GM21360 (cell line): Measurements from ENCODE around the gene NRN1.
"Not testable (repeated sequence)": the region's sequence is repeated elsewhere in the genome, so short reads cannot be mapped to it uniquely, and the experiment has no call there.

Source experiments
- ATAC-seq: cut with Tn5 transposase; IDR thresholded peaks from one replicate; pipeline ENCODE4 v1.9.1; 2021; ENCODE audit warnings: mild to moderate bottlenecking, moderate library complexity; ENCODE audit not compliant: unreplicated experiment

Gene NRN1

DNA sequence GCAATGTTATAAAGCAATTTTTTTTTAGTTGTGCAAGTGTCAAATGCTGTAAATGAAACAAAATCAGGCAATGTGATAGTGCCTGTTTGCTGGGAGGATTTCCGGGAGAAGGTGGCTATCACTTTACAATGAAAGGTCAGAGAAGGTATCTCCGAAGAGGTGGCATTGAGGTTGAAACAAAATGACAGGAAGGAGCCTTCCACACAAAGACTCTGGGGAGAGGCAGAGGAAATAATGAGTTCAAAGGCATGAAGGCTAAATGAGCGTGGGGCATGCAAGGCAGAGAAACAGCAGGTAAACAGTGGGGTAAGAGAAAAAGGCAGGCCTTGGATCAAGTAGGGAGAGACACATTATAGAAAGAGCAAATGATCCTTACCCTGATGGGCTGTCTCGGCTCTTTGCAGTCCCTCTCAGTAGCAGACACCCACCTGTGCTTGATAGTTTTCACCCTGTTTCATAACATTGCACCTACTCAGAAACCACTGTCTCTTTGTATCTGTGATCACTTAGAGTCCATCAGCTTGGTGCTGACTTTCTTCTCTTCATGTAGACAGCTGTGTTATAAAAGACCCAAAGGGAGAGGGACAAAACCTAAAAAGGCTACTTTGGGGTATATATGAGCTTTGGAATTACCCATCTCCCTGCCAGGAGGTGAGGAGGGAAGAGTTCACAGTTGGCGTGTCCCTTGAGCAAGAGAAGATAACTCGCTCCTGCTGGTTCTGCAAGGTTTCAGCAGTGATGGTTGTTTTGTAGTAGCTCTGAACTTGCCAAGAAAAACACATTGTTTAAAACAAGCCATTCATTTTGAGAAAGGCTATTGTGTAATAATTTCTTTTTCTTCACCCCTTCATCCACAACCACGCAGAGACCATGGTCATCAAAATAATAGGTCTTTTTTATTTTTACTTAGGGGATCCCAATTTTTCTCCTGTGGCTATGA is 22.3 kb downstream of the NRN1 start:
- ATAC-seq: no peak

DNA sequence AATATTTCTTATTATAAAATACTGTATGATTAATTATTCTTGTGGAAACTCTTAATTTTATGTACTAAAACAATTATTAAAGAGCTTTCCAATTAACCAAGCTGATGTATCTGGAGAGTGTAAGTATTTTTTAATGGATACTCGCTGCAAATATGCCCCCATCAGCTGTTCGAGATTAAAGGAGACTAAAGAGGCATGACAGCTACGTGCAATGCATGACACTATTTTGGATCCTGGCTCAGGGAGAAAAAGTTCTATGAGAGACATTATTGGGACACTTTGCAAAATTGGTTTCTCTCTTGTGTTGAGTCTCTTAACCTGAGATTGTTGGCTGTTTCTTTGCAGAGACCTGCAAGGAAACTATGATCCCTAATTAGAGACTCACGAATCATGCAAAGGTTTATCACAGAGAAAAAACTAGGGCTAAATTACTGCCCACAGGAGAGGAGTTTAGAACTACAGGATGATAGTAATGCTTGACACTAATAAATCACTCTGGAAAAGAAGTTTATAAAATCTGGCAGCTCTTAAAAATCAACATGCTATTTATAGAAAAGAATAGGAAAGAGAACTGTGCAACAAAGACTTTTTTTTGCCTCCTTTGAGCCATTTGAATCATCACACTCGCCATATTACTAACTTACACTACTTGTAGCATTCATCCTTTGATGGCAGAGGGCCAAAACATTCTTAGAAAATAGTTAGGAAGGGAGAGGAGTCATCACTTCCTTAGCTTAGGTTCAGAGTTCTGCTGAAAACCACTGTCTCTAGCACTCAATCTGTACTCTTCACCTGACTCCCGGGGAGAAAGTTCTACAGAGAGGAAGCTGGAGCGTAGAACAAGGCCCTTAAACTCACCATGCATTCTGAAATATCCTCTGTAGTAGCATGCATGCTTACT is 25.3 kb downstream of the NRN1 start:
- ATAC-seq: no peak

DNA sequence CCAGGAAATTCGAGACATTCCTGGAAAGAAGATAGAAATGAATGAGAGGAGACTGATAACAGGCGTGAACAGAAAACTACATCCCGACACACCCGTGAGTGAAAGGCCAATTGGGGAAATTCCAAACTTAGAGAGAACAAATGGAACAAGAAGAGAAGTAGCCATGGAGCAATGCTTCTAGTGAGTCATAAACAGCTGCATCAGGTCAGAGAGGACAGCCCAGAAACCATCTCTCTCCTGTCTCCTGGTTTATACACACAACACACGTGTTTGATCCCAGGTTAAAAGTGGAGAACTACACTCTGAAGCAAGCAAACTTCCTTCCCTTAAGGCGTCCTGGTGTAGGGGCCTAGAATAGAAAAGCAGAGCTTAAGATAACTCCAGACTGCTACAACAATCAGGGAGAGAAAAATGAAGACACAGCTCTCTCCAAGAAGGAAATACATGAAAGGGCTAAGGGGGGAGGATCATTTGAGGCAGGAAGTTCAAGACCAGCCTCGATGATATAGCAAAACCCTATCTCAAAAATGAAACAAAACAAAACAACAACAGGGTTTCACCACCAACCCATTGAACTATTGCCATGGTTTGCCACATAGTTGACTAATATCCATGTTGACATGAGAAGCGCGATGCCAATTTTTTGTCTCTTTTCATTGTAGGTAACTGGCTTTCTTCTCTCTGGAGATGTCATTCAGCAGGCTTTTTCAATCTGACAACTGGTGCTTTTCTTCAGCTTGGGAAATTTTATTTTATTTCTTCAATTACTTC is 26.9 kb downstream of the NRN1 start:
- ATAC-seq: no peak

GRCh38 chr6:5976811-5977210 is 29.9 kb downstream of the NRN1 start:
- ATAC-seq: no peak

GRCh38 chr6:5968817-5969734 is 37.6 kb downstream of the NRN1 start:
- no peak for ATAC-seq

GRCh38 chr6:5968036-5968435 is 38.7 kb downstream of the NRN1 start:
- not testable (repeated sequence) for ATAC-seq

- ATAC-seq: no peak
Observed at GRCh38 chr6:5967594-5967993, 39.1 kb downstream of the NRN1 start.

GRCh38 chr6:5962794-5963193 is 43.9 kb downstream of the NRN1 start:
- no peak for ATAC-seq

DNA sequence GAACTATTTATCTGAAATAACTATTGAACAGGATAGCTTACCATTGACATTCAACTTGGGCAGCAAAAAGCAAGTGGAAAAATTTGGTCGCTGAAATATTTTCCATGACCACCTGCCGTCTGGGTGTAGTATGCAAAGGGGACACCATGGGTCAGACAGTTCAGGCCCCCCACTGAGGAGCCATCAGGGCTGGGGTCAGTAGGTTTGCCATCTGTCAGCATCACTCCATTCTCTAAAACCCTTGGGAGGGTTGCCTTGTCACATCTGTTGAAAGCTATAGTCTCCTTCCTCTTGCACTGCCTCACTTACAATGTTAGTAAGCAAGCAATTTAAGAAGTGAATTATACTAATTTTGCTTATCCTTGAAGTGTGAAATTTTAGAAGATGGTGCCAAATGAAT is 44.9 kb downstream of the NRN1 start:
- ATAC-seq: no peak

DNA sequence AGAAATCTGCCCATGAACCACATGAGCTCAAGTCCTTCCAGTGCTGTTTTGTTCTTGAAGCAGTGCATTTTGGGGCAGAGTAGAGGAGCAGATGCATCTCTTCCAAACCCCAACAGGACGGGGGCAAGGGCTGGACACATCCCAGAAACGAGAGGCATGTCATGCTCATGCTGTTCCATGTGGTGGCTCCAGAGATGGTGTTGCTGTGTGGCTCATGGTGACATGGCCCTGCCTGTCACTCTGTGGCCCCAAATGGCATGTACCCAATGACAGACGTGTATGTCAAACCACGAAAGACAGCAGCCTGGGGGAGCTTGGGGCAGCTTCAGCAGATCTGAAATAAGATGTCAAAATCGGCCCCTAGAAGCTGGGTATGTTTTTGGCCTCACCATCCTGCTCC is 46.3 kb downstream of the NRN1 start:
- ATAC-seq: no peak

DNA sequence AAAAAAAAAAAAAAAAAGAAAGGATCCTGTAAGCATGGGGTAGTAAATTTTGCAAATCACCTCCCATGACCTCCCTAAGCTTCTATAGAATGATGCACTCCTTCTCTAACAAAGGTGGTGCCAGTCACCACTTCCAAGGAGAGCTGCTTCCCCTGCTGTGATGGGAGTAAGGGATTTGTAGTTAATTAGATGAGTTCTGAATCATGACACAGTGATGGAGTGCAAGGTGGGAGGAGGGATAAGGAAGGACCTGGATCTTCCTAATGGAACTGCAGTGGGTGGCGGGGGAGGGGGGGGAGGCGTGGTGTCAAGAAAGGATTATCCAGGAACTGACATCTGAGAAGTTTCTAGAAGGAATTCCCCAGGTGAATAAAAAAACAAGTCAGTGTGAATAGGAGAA is 47.8 kb downstream of the NRN1 start:
- no peak for ATAC-seq

DNA sequence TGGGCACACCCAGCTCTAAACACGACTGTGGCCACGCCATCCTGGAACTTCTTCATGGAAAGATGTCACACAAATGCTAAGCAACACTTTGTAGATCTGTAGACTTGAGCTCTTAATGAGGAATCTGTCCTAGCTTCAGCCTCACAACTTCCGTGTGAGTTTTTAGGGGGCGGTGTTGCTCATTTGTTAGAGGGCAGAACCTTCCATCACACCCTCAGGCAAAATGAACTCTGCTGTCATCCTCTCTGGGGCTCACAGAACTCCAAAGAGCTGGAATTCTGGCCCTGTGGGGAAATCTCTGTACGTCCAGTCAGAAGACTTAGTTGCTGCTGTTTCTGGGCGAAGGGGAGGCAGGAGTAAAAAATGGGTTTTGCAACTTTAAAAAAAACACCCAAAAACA is 49.8 kb downstream of the NRN1 start:
- ATAC-seq: no peak

DNA sequence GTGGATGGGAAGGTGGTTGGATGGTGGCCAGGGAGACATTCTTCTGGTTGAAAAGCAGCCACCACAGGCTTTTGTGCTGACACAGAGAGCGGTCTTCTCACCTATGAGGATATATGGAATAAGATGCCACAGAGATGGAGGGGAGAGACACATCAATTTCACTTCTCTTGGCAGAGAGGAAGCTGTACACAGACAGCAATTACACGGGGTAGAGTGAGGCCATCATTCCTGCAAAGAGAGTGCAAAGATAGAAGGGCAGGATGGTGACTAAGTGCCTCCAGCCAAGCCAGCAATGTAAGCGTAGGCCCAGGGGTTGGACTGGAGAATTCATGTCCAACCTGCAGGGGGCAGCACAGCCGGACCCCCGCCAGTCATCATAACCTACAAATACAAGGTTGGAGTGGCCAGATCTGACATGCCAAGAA is 56.4 kb downstream of the NRN1 start:
- no peak for ATAC-seq
